GM19035 (cell line): ENCODE data around the gene PSD4.

Experiments
- ATAC-seq: cut with Tn5 transposase; IDR thresholded peaks from one replicate; pipeline ENCODE4 v1.9.1; 2021; ENCODE audit not compliant: unreplicated experiment

The PSD4 gene

DNA sequence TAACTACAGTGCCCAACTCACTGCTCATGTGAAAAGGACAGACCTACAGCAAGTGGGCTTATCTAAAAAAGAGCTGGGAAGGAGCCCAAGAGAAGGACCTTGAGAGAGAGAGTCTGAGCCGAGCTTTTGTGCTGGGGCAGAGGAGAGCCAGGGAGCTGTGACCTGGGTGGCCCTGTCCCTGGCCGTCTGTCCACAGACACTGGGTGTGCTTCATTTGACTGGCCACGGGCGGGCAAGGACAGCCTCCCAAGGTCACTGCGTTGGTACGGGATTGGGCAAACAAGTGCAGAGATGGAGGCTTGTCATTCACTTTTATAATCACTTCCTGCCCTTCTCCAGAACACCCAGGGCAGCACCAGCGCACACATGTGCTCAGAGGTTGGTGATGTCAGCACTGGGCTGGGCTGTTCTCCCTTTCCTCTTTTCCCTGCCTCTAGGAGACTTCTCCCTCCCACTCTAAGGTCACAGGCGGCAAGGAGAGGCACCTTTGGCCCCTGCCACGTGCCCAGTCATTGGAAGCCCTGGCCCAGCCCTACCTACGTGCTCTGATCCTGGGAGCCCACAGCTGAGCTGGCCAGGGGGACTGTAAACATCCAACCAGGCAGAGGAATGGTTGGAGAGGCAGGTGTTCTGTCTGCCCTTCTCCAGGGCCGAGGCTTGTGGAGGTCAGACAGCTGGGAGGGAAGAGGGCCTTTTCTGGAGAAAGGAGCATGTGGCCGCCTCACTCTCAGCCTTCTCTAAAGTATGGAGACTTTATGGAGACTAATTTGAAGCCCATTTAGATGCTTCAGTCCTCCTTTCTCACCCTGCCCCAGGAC, 6.4 kb upstream of the PSD4 start:
- ATAC-seq, result no peak

DNA sequence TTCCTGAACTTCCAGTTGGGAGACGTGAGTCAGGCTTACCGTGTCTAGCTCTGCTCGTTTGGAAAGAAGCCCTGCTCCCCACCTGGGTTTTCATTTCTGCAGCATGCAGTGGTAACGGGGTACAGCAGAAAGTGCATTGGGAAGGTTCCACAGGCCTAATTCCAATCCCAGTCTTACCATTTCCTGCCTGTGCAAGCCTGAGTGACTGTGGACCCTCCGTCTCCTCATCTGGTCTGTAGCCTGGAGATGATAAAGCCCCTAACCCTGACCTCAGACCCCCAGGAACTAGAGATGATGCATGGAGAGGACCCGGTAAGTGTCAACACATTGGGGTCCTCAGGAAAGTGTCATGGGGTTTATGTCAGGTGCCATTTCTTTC, 5.8 kb upstream of the PSD4 start:
- ATAC-seq, result no peak

DNA sequence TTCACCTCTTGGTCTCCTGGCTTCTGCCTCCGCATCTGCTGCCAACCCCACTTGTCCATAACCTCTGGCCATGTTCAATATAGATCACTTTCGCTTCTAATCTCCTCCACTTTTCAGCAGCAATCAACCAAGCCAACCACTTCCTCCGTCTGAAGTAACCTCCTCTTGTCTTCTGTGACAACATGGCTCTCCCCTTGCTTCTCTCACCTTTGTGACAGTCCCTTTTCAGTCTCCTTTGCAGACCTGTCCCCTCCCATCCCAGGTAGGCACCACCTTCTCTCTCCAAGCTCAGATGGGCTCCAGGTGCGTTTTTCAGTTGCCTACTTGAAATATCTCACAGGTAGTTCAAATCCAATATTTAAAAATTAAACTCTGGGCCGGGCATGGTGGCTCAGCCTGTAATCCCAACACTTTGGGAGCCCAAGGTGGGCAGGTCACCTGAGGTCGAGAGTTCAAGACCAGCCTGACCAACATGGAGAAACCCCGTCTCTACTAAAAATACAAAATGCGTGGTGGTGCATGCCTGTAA, 4.7 kb upstream of the PSD4 start:
- no peak for ATAC-seq

DNA sequence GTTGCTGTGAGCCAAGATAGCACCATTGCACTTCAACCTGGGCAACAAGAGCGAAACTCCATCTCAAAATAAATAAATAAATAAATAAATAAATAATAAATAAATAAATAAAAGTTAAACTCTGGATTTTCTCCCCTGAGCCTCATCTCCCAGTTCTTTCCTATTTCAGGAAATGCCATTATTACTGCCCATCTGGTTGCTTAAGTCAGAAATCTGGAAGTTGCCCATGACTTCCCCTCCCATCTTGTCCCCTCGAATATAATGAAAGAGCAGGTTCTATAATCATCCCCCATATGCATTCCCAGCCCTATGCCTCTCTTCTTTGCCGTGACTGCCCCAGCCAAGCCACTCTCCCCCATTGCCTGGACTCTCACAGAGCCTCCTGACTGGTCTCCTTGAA, 4.2 kb upstream of the PSD4 start:
- no peak for ATAC-seq

DNA sequence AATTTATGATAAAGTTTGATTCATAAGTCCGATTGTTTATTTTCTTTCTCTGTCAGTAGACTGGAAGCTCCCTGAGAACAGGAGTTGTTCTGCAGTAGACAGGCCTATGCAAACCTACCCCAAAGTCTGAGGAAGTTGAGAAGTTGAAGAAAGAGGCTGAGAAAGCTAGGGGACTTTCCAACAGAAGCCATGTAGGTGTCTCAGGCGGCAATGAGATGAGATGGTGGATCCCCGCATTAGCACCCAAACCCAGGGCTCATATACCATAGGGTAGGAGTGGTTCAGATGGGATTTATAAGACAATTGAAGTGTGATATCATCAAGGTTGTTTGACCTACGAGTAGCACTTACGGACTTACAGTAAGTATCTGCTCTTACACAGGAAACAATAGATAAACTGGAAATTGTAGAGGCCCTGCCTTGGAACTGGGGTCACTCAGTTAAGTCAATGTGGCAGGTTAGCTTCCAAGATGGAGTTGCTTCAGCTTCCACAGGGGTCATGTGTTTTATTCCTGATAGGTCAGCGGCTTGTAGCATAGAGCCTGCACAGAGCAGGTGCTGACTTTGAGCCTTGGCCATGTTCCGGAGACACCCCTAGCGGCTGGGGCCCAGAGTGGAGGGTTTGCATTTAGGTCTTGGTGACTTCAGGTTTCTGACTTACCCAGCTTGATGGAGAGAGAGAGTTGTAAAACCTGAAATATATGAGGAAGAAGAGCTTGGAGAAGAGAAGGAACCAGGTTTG, 2.3 kb upstream of the PSD4 start:
- no peak for ATAC-seq

DNA sequence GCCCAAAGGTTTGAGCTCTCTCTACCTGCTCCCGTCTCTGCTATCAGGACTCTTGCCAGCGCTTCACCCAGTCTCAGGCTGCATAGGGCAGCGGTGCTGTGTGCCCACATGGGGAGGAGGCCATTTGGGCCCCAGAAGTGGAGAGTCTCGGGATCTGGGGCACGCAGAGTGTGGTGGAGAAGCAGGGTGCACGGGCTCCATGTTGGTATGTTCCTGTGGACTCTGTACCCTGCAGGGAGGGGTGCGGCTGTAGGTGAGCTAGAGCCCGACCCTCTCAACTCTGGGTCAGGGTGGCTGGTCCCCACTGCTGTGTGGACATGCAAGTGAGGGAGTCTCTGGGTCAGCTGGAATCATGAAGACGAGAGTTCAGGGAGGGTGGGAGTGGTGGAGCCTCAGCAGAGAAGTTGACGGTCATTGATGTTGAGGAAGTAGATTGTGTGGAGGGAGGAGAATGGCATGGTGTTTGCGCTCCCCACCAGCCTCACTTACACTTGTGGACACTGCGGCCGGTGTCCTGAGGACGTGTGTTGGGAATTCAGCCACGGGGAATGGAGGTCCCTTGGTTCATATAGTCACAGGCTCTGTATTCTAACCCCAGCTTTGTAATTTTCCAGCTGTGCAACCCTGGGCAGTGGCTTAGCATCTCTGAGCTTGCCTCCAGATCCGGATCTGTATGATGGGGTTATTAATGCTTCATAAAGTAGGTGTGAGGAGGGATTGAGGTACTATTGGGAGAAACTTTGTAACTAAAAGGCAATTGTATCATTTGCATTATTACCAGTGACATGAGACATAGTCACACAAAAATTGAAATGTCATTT, 840 bp upstream of the PSD4 start:
- ATAC-seq, result no peak

DNA sequence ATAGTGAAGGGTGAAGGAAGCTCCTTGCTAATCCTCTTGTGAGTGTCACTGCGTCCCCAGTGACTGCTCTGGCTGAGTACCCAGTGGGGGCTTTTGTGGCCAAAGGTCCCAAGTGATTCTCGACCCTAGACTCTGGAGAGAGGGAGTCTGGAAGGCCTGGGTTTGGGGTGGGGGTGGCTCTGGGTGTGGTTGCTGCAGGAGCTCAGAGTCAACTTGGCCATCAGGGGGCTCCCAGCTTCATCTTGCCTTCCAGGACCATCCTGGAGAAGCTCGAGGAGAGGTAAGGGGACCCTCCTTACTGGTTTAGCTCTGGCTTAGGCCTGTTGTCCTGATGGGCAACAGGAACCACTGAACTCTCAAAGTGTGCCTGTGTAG, 592 bp downstream of the PSD4 start:
- no peak for ATAC-seq

DNA sequence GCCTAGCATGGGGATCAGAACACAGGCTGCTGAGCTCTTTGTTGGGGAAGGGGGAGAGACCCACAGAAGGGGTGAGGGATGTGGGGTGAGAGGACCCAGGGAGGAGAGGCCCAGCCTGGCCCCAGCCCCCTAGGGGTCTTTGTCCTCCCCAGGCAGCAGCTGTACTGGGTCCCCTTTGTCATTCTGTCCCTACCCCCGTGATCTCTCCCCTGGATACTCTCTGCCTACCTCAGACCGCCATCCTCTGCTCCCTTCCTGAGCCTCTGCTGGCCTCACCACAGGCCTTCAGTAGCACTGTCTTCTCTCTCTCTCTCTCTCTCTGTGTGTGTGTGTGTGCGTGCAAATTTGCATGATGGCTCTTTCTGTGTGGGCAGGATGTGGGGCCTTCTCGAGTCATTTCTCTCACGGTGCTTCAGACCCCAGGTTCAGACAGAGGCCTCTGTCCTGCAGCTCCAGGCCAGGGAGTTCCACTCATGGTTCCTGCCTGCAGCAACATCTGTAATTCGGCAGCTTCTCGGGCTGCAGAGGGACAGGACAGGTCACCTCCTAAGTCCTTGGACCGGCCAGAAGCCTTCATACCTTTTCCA, 1.4 kb downstream of the PSD4 start:
- peak; percentile 74 for ATAC-seq

DNA sequence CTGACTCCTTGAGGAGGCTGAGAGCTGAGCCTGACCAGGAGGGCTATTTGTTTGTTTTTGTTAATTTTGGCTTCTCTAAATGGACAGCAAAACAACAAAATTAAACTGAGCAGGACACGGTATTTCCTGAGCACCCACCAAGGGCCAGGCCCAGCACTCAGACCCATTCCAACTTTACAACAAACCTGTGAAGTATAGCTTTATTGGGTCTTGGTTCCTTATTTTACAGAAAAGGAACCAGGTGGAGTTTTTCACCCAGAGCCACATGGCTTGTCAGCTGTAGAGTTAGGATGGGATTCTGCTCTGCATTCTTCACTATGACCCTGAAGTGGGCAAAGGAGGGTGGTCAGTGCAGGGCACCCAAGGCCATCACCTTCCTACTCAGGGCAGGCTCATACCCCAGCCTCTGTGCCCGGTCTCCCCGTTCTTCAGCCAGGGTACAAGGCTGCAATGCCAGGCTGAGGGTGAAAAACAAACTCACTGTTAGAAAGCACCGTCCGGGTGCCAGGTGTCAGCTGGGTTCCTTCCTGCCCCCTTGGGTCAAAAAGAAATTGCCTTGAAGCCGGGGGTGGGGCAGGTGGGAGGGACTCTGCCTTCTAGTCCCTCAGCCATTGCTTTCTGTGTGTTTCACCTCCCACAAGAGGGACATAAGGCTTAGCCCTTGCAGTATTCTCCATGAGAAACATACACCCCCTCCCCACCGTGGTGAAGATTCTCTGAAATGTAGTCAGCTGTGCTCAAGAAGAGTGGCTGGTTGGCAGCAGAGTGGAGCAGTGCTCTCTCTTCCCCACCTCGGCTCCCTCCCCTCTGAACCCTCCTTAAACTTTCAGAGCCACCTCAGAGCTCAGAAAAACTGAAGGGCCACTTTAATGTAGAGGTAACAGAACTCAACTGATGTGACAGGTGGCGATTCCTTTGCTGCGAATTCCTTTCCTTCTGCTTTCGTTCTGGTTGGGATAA, 2.2 kb downstream of the PSD4 start:
- no peak for ATAC-seq

DNA sequence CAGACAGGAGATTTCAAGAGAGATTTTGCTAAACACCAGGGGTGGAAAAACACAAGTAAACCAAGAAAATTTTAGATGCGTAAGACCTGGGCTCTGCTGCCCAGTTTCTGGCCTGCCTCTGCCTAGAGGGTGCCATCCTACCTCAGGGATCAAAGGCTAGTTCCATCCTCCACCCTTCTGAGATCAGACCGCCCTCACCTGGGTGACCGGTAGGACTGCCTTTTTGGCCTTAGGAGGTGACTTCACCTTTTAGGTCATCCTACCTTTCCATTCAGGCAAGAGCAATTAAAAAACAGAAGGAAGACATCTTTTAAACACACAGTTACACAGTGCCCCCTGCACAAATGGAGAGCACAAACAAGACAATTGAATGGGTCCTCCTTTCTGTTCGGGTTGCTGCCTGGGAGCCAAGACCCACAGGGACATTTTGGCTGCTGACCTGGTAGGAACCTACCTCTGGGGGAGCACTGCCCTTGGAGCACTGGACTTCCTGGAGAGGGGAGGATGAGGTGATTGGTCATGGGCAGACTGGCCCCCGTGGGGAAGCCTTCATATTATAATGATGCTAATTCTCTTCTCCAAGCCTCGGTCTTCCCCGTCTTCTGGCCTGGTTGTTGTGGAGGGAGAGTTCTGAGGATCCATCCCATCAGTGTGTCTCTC, 3.1 kb downstream of the PSD4 start:
- no peak for ATAC-seq

DNA sequence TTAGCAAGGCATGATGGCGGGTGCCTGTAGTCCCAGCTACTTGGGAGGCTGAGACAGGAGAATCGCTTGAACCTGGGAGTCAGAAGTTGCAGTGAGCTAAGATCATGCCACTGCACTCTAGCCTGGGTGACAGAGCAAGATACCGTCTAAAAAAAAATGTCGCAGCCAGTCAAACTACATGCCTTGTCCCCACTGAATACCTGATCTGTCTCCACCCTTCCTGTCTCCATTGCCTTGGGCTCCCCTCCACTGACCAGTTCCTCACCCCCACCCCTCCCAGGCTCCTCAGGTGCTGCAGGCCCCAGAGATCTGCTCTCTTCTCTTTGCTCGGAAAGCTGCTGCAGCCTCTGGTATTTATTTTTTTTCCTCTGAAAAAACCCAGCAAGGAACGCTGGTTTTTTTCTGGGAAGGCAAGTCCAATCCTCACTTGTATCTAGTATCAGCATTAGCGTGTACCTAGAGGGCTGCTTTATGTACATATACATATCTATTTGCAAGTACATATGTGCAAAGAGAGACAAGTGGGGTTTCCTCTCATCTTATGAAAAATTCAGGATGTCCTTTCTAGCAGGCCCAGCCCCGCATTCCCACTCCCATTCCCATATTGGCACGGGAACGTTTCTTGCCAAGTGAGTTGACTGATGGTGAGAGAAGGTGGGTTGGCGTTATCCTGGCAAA, 4.4 kb downstream of the PSD4 start:
- ATAC-seq, result no peak

DNA sequence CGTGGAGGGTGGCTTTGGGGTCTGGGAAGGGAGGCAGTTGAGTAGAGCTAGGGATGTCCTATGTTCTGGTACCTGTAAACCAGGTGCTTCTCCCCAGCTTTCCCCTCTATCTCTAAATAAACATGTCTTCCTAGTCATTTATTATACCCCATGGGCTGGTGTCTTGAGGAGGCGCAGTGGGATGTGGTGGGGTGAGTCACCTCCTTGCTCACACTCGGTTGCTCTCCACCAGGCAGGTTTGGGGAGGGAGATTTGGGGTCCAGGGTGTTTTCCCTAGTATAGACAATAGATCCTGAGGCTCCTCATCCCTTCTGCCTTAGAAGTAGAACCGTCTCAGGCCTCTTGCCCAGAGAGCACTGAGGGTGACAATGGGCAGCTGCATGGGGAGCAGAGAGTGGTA, 5.1 kb downstream of the PSD4 start:
- ATAC-seq, result no peak

DNA sequence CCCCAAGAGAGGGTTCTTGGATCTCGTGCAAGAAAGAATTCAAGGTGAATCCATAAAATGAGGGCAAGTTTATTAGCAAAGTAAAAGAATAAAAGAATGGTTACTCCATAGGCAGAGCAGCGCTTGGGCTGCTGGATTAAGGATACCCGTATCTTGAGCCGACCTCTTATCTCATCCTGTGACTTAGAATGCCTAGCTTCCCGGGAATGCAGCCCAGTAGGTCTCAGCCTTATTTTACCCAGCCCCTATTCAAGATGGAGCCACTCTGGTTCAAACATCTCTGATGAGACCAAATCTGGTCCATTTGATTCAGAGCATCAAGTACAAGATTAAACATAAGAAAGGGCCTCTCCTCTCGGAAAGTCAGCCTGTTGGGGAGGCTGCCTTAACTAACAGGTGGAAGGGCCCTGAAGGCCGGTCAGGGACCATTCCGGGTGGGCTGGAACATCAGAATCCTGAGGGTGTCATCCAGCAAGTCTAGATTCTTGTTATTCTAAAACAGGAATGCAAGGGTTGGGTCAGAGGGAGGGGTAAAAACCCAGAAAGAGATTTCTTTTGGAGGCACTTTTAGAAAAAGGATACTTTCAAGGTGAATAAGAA, 5.8 kb downstream of the PSD4 start:
- no peak for ATAC-seq

DNA sequence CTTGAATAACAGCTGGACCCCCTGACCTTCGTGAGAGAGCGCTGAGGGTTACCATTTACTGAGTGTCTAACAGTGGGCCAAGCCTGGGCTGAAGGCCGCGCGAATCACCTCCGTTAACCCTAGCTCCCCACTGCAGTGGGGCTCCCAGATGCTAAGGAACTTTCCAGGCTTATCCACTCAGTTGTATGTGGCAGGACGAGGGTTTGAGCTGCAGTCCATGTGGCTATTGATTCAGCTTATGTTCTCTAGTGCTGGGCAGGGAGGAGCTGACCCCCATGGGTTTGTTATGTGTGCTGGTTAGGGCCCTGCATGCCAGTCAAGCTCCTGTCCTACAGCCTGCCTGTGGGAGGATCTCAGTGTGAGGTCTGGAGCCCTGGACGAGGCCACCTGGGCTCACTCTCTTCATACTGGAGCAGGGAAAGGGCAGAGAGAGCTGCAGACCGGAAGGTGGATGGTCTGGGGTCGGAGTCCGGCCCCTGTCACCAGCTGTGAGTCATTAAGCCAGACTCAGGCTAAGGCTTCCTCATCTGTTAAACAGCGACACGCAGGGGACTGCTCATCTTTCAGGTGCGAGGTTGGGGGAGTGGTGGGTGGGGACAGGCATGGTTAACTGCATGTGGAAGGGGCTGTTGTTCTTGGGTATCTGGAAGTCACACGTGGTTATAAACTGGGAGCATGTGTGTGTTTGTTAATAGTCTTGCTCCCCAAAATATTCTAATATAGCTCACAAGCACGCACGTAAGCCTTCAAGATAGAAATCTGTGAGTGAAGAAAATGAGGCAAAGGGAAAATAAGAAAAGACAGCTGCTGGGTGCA, 6.6 kb downstream of the PSD4 start:
- ATAC-seq, result no peak

DNA sequence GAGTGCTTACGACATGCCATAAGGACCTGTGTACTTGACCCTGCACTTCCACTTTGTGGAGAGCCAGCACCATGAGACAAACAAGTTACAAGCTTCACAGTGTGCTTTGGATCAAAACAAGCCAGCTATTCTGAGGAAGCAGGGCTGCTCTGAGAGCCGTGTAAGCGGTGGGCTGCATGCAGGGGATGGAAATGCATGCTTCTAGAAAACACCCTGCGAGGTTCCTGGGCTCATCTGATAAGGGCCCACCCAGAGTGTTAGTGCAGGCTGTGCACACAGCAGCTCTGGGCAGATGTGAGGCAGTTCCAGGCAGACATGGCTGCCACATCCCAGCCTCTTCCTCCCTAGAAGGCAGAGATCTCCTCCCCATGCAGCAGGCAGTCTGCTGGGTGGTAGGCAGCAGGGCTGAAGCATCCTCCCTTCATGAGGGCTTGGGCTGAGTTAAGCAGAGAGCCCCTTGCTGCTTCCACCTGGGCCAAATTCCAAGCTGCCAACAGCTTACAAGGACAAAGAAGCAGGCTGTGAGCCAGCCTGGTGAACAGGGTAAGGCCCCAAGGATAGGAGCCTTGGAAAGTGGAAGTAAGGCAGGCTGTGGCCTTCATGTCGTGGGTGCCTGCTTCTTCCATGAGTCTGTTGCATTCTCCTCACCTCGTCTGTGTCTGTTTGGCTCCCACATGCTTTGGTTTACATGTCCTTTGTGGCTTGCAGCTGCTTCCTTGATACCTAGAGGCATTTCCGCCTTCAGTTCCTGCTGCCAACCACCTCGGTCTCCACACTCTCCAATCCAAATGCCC, 7.7 kb downstream of the PSD4 start:
- ATAC-seq, result no peak

DNA sequence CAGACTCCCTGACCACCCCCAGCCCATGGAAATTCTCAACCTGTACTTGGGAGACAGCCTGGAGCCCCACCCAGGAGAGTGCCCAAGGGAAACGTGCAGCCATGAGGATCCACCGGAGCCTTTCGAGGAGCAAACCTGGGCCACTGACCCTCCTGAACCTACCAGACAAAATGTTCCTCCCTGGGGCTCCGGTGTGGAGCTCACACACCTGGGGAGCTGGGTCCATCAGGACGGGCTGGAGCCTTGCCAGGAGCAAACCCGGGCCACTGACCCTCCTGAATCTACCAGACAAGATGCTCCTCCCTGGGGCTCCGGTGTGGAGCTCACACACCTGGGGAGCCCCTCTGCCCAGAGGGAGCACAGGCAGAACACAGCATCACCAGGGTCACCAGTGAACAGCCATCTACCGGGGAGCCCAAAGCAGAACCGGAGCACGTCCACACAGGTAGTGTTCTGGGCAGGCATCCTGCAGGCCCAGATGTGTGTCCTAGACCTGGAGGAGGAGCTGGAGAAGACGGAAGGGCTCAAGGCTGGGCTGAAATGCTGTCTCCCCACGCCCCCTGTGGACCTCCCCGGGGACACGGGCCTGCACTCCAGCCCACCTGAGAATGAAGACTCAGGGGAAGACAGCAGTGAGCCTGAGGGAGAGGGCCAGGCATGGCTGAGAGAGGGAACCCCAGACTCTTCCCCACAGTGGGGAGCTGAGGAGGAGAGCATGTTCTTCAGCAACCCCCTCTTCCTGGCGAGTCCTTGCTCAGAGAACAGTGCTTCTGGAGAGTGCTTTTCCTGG, 8.9 kb downstream of the PSD4 start:
- no peak for ATAC-seq
